T-cell (primary cell): ENCODE measurements around the gene MITF. TPM values are rescaled to one million over a fixed set of nuclear protein-coding genes. Genes with fewer than 3 reads are reported as not detected.

ENCODE experiments used
- ATAC-seq, 4 experiments: fragments of 200-7000 bp in 3 of 4; fragments of 150-1000 bp in 1 of 4; cut with Tn5 transposase; replicated peaks in 1 of 4; 1 replicate in 3 of 4; 2 replicates in 1 of 4; pipeline ENCODE4 v1.10.0; 2021; ENCODE audit warnings: moderate library complexity in 3 of 4, mild to moderate bottlenecking in 2 of 4, moderate number of reproducible peaks in 1 of 4
- CTCF ChIA-PET, 2 donors: fragments of 300-600 bp; sonication (Branson Sonifier 250); formaldehyde crosslinking; loops; one replicate each; lab custom pipeline; 2022; ENCODE audit warnings: antibody characterized with exemption in 2 of 2; lab: Charles Lee
- POLR2A ChIA-PET, 2 donors: fragments of 300-600 bp; sonication (Branson Sonifier 250); formaldehyde crosslinking; loops; one replicate each; lab custom pipeline; 2022; ENCODE audit warnings: antibody characterized with exemption in 2 of 2; lab: Charles Lee
- DNase-seq, 35 experiments: peaks; one replicate each; pipeline versions ENCODE4 v3.0.0 to v3.0.0-alpha.2; 2013 to 2023
- H3K27ac ChIP-seq: one replicate; pipeline ENCODE4 v1.5.1; 2013; ENCODE audit warnings: low read length
- H3K27me3 ChIP-seq, 2 experiments: replicated peaks in 1 of 2; 1 replicate in 1 of 2; 2 replicates in 1 of 2; pipeline versions ENCODE4 v1.6.1 to v1.7.0; 2013; ENCODE audit warnings: low read length in 1 of 2, mixed read lengths in 1 of 2; ENCODE audit not compliant: control insufficient read depth in 2 of 2, insufficient read depth in 2 of 2; ENCODE audit errors: extremely low read depth in 1 of 2
- H3K36me3 ChIP-seq, 2 donors: 1 replicate in 1 of 2; 2 replicates in 1 of 2; pipeline versions ENCODE4 v1.6.1 to v1.7.0; 2013; ENCODE audit warnings: low read length in 1 of 2; ENCODE audit not compliant: control insufficient read depth in 2 of 2, insufficient read depth in 1 of 2; ENCODE audit errors: extremely low read depth in 1 of 2
- H3K4me1 ChIP-seq, 2 experiments: 1 replicate in 1 of 2; 2 replicates in 1 of 2; pipeline versions ENCODE4 v1.6.1 to v1.7.0; 2013; ENCODE audit warnings: low read length in 2 of 2, mixed read lengths in 1 of 2; ENCODE audit not compliant: insufficient read depth in 2 of 2, control insufficient read depth in 1 of 2; ENCODE audit errors: extremely low read depth in 1 of 2
- H3K4me3 ChIP-seq, 2 donors: 1 replicate in 1 of 2; 2 replicates in 1 of 2; pipeline versions ENCODE4 v1.5.1 to v1.7.0; 2013; ENCODE audit warnings: mild to moderate bottlenecking in 2 of 2, low read length in 1 of 2, moderate library complexity in 1 of 2; ENCODE audit not compliant: control insufficient read depth in 1 of 2; ENCODE audit errors: extremely low read depth in 1 of 2
- H3K9me3 ChIP-seq: 2 replicates; pipeline ENCODE4 v1.7.0; 2013
- H3K27ac Mint-ChIP-seq, 2 donors: one replicate each; pipeline ENCODE4 v1.8.0; 2020 to 2021; ENCODE audit warnings: mild to moderate bottlenecking in 2 of 2, mixed read lengths in 2 of 2
- H3K27me3 Mint-ChIP-seq, 2 donors: one replicate each; pipeline ENCODE4 v1.8.0; 2021 to 2022; ENCODE audit warnings: mixed read lengths in 2 of 2
- H3K36me3 Mint-ChIP-seq: one replicate; pipeline ENCODE4 v1.8.0; 2021; ENCODE audit warnings: mixed read lengths
- H3K4me1 Mint-ChIP-seq, 3 donors: one replicate each; pipeline ENCODE4 v1.8.0; 2020 to 2022; ENCODE audit warnings: mixed read lengths in 3 of 3, mild to moderate bottlenecking in 1 of 3
- H3K4me3 Mint-ChIP-seq, 3 donors: one replicate each; pipeline ENCODE4 v1.8.0; 2020 to 2022; ENCODE audit warnings: mild to moderate bottlenecking in 3 of 3, mixed read lengths in 3 of 3, moderate library complexity in 3 of 3
- H3K9me3 Mint-ChIP-seq, 3 donors: one replicate each; pipeline ENCODE4 v1.8.0; 2020 to 2022; ENCODE audit warnings: mixed read lengths in 3 of 3
- WGBS: methylation state at CpG from one replicate; pipeline ENCODE4 v1.1.5; 2013; ENCODE audit warnings: missing lambda C conversion rate; ENCODE audit not compliant: insufficient coverage; 5-methylcytosine and 5-hydroxymethylcytosine counted together
- total RNA-seq, 35 experiments: library from RNA in 6 of 35; stranded (reverse) in 6 of 35; fragments of 120-200 nt in 1 of 35; gene quantifications; one replicate each; pipeline versions ENCODE4 v1.2.1 to v1.2.4 and lab custom pipeline; 2013 to 2026

MITF gene
- total RNA-seq, 5 donors from 2014 or later (not counting 1 experiment from before 2014, with no cell fraction given): 0.09 to 0.51 (median 0.24) TPM; not detected in 1

DNA sequence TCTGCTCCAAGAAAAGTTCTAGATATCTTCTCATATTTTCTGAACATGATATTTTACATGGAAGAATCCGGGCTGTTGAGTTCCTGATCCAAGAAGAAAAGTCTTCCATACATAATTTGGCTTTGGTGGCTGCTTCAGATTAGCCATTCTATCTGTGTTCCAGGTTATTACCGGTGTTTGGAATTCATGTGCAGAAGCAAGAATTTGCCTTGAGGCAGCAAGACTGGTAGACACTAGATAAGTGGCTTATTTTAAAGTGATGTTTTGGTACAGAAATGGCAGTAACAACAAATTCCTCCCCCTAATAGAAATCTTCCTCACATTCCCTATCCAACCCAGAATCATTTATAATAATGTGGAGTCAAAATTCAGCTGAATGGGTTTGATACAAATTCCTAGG is 29.2 kb downstream of the MITF start:
- Histone ChIP-seq H3K9me3 (no peaks in the 10 kb centered on the region), H3K27me3 (no peaks in the 10 kb centered on the region), H3K27ac (no peak overlapping the region), H3K4me1 (no peaks in the 10 kb centered on the region), H3K4me3 (no peak overlapping the region), H3K36me3 (no peaks in the 10 kb centered on the region)
- no peaks in the 10 kb centered on the region for H3K9me3 Mint-ChIP-seq
- DNase-seq (no peak), ATAC-seq (no peak)
- WGBS: no CpG with 5 or more reads among the region's 2 CpGs
- H3K27me3 Mint-ChIP-seq: peaks cover 0 to 1% of the 10 kb centered on the region in 2 donors
- CTCF ChIA-PET: no interaction called here
- no peaks in the 10 kb centered on the region for H3K4me1 Mint-ChIP-seq
- no peak overlapping the region for H3K4me3 Mint-ChIP-seq
- H3K27ac Mint-ChIP-seq: no peak overlapping the region
- no peaks in the 10 kb centered on the region for H3K36me3 Mint-ChIP-seq
- POLR2A ChIA-PET: no interaction called here

DNA sequence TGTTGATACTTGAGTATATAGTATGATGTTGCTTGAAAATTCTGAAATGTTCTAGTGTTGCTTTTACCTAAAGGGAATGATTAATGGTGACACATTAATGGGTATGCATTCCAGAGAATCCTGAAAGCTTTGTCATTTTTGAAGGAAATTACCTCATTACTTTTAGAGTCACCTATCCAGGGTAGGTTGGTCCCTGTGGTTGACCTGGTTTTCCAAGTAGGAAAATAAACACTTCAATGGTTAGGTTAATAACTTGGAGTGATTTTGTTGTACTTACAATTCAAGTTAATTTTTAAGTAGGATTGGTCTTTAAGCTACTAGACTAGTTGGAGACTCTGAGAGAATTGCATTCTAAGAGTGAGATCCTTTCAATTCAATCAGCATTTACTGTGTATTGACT is 31.0 kb downstream of the MITF start:
- DNase-seq (no peak), ATAC-seq (no peak)
- Mint-ChIP-seq H3K4me3 (no peak overlapping the region), H3K27me3 (peaks cover 0 to 1% of the 10 kb centered on the region in 2 donors), H3K4me1 (no peaks in the 10 kb centered on the region), H3K27ac (no peak overlapping the region), H3K9me3 (no peaks in the 10 kb centered on the region), H3K36me3 (no peaks in the 10 kb centered on the region)
- CTCF ChIA-PET: no interaction called here
- Histone ChIP-seq H3K36me3 (no peaks in the 10 kb centered on the region), H3K9me3 (no peaks in the 10 kb centered on the region), H3K4me3 (no peak overlapping the region), H3K27me3 (no peaks in the 10 kb centered on the region), H3K4me1 (no peaks in the 10 kb centered on the region), H3K27ac (no peak overlapping the region)
- POLR2A ChIA-PET: no interaction called here

DNA sequence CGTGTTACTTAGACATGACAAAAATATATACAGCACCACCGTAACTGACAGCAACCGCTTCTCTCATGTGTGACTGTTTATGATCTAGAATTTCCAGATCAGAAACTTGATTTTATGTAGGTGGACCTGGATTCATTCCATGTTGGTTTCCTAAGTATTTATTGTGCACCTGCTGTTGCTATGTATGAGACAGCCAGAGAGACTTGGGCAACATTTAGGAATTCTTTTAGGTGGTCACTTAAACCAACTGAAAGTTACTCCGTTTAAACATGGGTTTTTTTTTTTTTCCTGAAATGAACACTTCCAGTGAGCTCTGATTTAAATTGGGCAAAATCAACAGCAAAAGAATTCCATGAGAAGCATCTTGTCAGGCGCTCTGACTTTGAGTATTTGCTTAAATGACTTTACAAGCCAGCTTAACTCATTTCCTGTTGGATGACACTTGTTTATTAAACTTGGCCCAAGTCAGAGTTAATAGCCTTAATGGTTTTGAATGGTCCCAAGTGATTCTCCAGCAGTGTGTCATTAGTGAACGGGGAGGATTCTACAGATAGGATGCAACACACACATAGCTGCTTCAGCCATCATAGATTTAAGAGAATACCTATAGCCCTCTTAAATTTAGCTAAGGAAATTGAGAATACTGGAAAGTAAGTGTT is 31.8 kb downstream of the MITF start:
- ChIA-PET CTCF (no interaction called here), POLR2A (no interaction called here)
- Histone ChIP-seq H3K4me1 (no peaks in the 10 kb centered on the region), H3K9me3 (no peaks in the 10 kb centered on the region), H3K36me3 (no peaks in the 10 kb centered on the region), H3K4me3 (no peak overlapping the region), H3K27me3 (no peaks in the 10 kb centered on the region), H3K27ac (no peak overlapping the region)
- Mint-ChIP-seq H3K27me3 (no peaks in the 10 kb centered on the region), H3K4me3 (no peak overlapping the region), H3K4me1 (no peaks in the 10 kb centered on the region), H3K36me3 (no peaks in the 10 kb centered on the region), H3K27ac (no peak overlapping the region), H3K9me3 (no peaks in the 10 kb centered on the region)
- ATAC-seq (no peak), DNase-seq (no peak)
- WGBS: 80% methylated on average over 1 of the region's 6 CpGs

DNA sequence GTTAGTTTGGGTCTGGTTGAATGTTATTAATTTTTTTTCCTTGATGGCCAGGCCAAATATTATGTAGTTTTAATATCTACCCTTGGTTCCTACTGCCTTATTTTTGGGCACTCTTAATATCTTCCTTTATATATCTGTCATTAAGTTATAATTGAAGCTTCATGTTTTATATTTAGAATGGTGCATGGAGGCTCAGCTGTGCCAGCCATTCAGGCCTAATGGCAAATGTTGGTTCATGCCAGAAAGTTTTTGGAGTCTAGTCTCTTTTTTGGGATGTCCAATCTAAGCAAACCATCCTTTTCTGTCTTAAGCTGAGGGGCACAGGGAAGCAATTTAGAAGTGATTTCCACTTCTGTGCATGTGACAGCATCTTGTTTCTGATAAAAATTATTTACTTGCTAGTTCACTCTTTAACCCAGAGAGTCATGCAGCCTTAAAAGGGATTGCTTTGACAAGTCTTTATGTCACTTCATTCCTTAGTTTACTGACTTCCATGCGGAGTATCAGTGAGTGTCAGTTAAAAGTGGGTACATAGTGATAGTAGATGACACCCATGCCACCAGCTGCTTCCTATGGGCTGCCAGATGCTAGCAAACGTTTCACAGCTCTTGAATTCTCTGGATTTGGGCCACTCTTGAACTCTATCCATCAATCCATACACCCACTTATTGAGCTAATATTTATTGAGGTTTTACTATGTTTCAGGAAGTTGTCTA is 33.0 kb downstream of the MITF start:
- POLR2A ChIA-PET: no interaction called here
- H3K4me3 ChIP-seq: no peak overlapping the region
- no peaks in the 10 kb centered on the region for H3K4me1 ChIP-seq
- ATAC-seq: no peak
- Mint-ChIP-seq H3K4me1 (no peaks in the 10 kb centered on the region), H3K9me3 (no peaks in the 10 kb centered on the region), H3K27me3 (no peaks in the 10 kb centered on the region), H3K27ac (no peak overlapping the region), H3K4me3 (no peak overlapping the region), H3K36me3 (no peaks in the 10 kb centered on the region)
- CTCF ChIA-PET: no interaction called here
- no peak overlapping the region for H3K27ac ChIP-seq
- H3K9me3 ChIP-seq: no peaks in the 10 kb centered on the region
- no CpG with 5 or more reads among the region's 2 CpGs for WGBS
- no peak for DNase-seq
- no peaks in the 10 kb centered on the region for H3K27me3 ChIP-seq
- H3K36me3 ChIP-seq: no peaks in the 10 kb centered on the region

DNA sequence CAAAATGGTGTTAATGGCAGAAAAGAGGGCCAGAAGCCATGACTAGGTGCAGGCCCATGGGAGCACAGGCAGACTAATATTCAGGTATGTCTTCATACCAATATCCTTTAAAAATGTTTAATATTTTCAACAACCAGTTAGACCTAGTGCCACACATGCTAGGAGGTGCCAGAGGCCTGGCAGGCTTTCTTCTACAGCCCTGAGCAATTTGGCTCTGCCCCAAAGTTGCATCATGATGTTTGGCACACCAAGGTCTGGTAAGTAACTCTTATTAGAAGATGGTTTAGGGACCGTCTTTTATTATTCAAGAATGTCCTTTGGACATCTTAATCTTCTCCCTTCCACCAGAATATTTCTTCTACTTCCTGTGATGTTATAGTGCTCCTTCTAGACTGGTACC is 34.8 kb downstream of the MITF start:
- Histone ChIP-seq H3K27ac (no peak overlapping the region), H3K4me3 (no peak overlapping the region), H3K4me1 (no peaks in the 10 kb centered on the region), H3K36me3 (no peaks in the 10 kb centered on the region), H3K9me3 (no peaks in the 10 kb centered on the region), H3K27me3 (no peaks in the 10 kb centered on the region)
- WGBS: no CpG with 5 or more reads among the region's 1 CpG
- H3K4me1 Mint-ChIP-seq: no peaks in the 10 kb centered on the region
- ATAC-seq (no peak), DNase-seq (no peak)
- no peaks in the 10 kb centered on the region for H3K9me3 Mint-ChIP-seq
- no peaks in the 10 kb centered on the region for H3K27me3 Mint-ChIP-seq
- H3K4me3 Mint-ChIP-seq: no peak overlapping the region
- no peak overlapping the region for H3K27ac Mint-ChIP-seq
- no peaks in the 10 kb centered on the region for H3K36me3 Mint-ChIP-seq
- POLR2A ChIA-PET: no interaction called here
- CTCF ChIA-PET: no interaction called here

DNA sequence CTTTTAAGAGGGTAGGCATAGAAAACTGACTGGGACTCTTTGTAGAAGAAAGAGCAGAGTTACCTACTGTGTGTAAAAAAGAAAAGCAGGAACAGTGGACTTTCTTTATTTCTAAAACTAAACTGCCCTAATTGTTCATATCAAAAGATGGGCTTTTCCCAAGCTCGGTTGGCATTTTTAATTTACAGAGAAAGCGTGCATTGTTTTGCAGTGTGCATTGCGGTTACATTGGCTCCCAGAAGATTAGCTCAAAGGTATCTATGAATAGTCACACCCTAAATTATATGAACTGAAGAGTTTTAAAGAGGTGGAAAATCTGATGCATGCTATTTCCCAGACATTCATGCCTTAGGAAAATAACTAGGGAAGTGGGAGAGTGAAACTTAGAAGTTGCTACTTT is 36.5 kb downstream of the MITF start:
- Mint-ChIP-seq H3K36me3 (no peaks in the 10 kb centered on the region), H3K4me3 (no peak overlapping the region), H3K27me3 (no peaks in the 10 kb centered on the region), H3K4me1 (no peaks in the 10 kb centered on the region), H3K27ac (no peak overlapping the region), H3K9me3 (no peaks in the 10 kb centered on the region)
- no peaks in the 10 kb centered on the region for H3K4me1 ChIP-seq
- H3K27me3 ChIP-seq: no peaks in the 10 kb centered on the region
- no peaks in the 10 kb centered on the region for H3K36me3 ChIP-seq
- no peak overlapping the region for H3K4me3 ChIP-seq
- H3K27ac ChIP-seq: no peak overlapping the region
- H3K9me3 ChIP-seq: no peaks in the 10 kb centered on the region
- no CpG with 5 or more reads among the region's 3 CpGs for WGBS
- POLR2A ChIA-PET: no interaction called here
- CTCF ChIA-PET: no interaction called here
- DNase-seq (no peak), ATAC-seq (no peak)
